Osteocyte (in vitro differentiated cells): ENCODE results near the gene CCNY. TPM values are rescaled to one million over a fixed set of nuclear protein-coding genes. Genes with fewer than 3 reads are reported as not detected.
A peak's percentile ranks its signal among the peaks of the same experiment; 100 is the strongest.

Experiments used
- DNase-seq: peaks from one replicate; pipeline ENCODE4 v3.0.0; 2021; ENCODE audit warnings: mixed read lengths; ENCODE audit not compliant: unreplicated experiment; ENCODE audit errors: extremely low spot score
- H3K27ac Mint-ChIP-seq: one replicate; pipeline ENCODE4 v1.8.0; 2021; ENCODE audit warnings: mild to moderate bottlenecking, mixed read lengths; ENCODE audit not compliant: unreplicated experiment
- H3K27me3 Mint-ChIP-seq: one replicate; pipeline ENCODE4 v1.8.0; 2021; ENCODE audit warnings: mixed read lengths; ENCODE audit not compliant: unreplicated experiment
- H3K36me3 Mint-ChIP-seq: one replicate; pipeline ENCODE4 v1.8.0; 2021; ENCODE audit warnings: mixed read lengths; ENCODE audit not compliant: unreplicated experiment
- H3K4me1 Mint-ChIP-seq: one replicate; pipeline ENCODE4 v1.8.0; 2021; ENCODE audit warnings: mixed read lengths; ENCODE audit not compliant: unreplicated experiment
- H3K4me3 Mint-ChIP-seq: one replicate; pipeline ENCODE4 v1.8.0; 2021; ENCODE audit warnings: mild to moderate bottlenecking, moderate library complexity, mixed read lengths; ENCODE audit not compliant: unreplicated experiment
- H3K9me3 Mint-ChIP-seq: one replicate; pipeline ENCODE4 v1.8.0; 2021; ENCODE audit warnings: mixed read lengths; ENCODE audit not compliant: unreplicated experiment
- CTCF ChIP-seq: fragments of 200-600 bp; sonication (generic); IDR thresholded peaks from 2 replicates; pipeline ENCODE4 v1.5.0; 2021; ENCODE audit warnings: antibody characterized with exemption, mild to moderate bottlenecking, moderate library complexity
- total RNA-seq: library from RNA; stranded (reverse); gene quantifications from 2 replicates; pipeline ENCODE4 v1.2.1, GENCODE V29; 2021

CCNY gene
- total RNA-seq, 1 donor from 2014 or later = 76.4 TPM

- no peak for TF ChIP-seq CTCF
- H3K9me3 Mint-ChIP-seq = no peaks in the 10 kb centered on the region
- H3K36me3 Mint-ChIP-seq = no peaks in the 10 kb centered on the region
- DNase-seq = no peak
- H3K4me1 Mint-ChIP-seq = peaks cover 9% of the 10 kb centered on the region
- no peak overlapping the region for H3K27ac Mint-ChIP-seq
- H3K4me3 Mint-ChIP-seq = no peak overlapping the region
- no peaks in the 10 kb centered on the region for H3K27me3 Mint-ChIP-seq
Observed at GRCh38 chr10:35471435-35471834, 135.1 kb downstream of the CCNY start.

DNA sequence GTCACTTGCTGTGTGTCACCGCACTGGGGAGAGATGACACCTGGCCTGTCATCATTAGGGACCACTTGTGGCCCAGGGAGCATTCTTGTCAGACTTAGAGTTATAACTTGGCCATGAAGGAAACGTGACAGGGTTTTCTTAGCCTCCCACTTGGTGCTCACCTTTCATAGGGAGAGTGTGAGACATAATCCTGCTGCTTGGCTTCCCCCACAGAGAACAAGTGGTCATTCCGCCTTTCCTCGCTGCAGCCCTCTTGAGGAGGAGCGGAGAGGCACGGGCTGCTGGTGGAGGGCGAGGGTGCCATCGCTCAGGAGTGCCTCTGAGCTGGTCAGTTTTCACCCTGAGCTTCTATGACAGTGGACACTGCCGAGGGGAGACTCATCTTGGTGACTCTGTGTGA is 143.8 kb downstream of the CCNY start:
- Mint-ChIP-seq H3K27ac (no peak overlapping the region), H3K4me1 (peaks cover 4% of the 10 kb centered on the region), H3K27me3 (no peaks in the 10 kb centered on the region), H3K9me3 (no peaks in the 10 kb centered on the region), H3K36me3 (peaks cover 4% of the 10 kb centered on the region), H3K4me3 (no peak overlapping the region)
- no peak for TF ChIP-seq CTCF
- DNase-seq = no peak

DNA sequence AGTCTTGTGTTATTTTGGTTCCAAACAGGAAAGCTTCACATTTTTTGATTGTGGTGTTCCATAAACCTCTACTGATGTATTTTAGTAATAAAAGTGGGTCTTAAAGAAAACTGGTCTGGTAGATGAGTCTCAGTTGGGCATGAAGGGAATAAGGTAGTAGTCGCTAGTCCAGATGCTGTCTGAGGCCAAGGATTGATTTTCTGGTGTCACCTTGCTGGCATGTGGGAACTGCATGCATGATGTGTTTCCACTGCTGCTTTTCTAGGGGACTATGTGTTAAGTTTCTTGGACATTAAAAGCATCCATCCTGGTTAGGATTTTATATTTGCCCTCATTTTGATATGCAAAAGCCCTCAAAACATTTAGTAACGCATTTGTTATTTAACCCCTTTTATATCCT is 145.1 kb downstream of the CCNY start:
- Mint-ChIP-seq H3K4me1 (peaks cover 4% of the 10 kb centered on the region), H3K9me3 (no peaks in the 10 kb centered on the region), H3K27me3 (no peaks in the 10 kb centered on the region), H3K36me3 (peaks cover 10% of the 10 kb centered on the region), H3K27ac (no peak overlapping the region), H3K4me3 (no peak overlapping the region)
- no peak for DNase-seq
- TF ChIP-seq CTCF = no peak

DNA sequence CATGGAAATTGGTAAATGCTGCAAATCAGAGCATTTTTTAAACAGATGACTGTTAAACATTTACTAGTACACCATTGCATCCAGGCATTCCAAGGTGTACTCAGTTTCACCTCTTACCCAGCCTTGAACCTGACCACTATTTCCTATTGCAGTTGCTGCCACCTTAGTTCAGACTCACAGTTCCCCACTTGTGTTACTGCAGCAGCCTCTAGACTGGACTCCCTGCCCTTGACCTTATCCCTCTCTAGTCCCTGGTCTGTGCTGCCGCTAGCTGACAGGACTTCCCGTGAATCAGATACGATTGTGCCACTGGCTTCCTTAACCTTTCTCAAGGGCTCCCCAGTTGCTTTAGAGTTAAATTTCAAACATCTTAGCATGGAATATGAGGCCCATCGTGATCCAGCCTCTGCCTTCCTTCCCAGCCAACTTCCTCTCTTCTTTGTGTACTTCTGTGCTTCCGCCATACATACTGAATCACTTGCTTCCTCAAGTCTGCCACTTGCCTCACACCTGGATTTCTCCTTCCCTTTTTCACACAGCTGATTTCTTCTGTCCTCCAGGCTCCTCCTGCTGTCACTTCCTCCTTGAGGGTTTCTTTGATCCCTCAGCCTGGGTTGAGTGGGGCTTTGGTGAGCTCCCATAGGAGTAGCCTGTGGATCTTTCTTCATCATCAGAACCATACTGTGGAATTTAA is 150.1 kb downstream of the CCNY start:
- DNase-seq = peak; percentile 64
- H3K9me3 Mint-ChIP-seq = no peaks in the 10 kb centered on the region
- no peak overlapping the region for H3K4me3 Mint-ChIP-seq
- H3K36me3 Mint-ChIP-seq = peaks cover 15% of the 10 kb centered on the region
- no peak overlapping the region for H3K27ac Mint-ChIP-seq
- TF ChIP-seq CTCF = no peak
- peaks cover 4% of the 10 kb centered on the region for H3K4me1 Mint-ChIP-seq
- H3K27me3 Mint-ChIP-seq = no peaks in the 10 kb centered on the region

- H3K27me3 Mint-ChIP-seq = no peaks in the 10 kb centered on the region
- DNase-seq = peak; percentile 46
- peaks cover under 1% of the 10 kb centered on the region for H3K4me1 Mint-ChIP-seq
- H3K9me3 Mint-ChIP-seq = no peaks in the 10 kb centered on the region
- no peak overlapping the region for H3K27ac Mint-ChIP-seq
- peaks cover 18% of the 10 kb centered on the region for H3K36me3 Mint-ChIP-seq
- no peak for TF ChIP-seq CTCF
- H3K4me3 Mint-ChIP-seq = no peak overlapping the region
Observed at GRCh38 chr10:35487336-35488034, 151.2 kb downstream of the CCNY start.
